Neutrophil (primary cell): ENCODE data around the gene AEBP1.

Experiments used
- H3K27ac ChIP-seq: fragments of 200-600 bp; sonication (generic); 2 replicates; pipeline ENCODE4 v1.5.1; 2016; ENCODE audit warnings: mild to moderate bottlenecking, moderate library complexity
- H3K27me3 ChIP-seq: fragments of 200-600 bp; sonication (generic); 2 replicates; pipeline ENCODE4 v1.6.0; 2016; ENCODE audit warnings: mild to moderate bottlenecking
- H3K36me3 ChIP-seq: fragments of 200-600 bp; sonication (generic); 2 replicates; pipeline ENCODE4 v1.5.1; 2017
- H3K4me1 ChIP-seq, 2 experiments: fragments of 200-600 bp in 1 of 2; sonication (generic) in 1 of 2; 1 replicate in 1 of 2; 2 replicates in 1 of 2; pipeline versions ENCODE4 v1.5.1 to v1.6.1; 2013 to 2016; ENCODE audit warnings: low read depth in 1 of 2, low read length in 1 of 2, mild to moderate bottlenecking in 1 of 2, moderate library complexity in 1 of 2; ENCODE audit not compliant: control insufficient read depth in 1 of 2, insufficient read depth in 1 of 2
- H3K4me3 ChIP-seq, 2 experiments: fragments of 200-600 bp in 1 of 2; sonication (generic) in 1 of 2; 1 replicate in 1 of 2; 2 replicates in 1 of 2; pipeline ENCODE4 v1.5.1; 2013 to 2016; ENCODE audit warnings: low read depth in 1 of 2, low read length in 1 of 2, mild to moderate bottlenecking in 1 of 2, moderate library complexity in 1 of 2
- H3K9me3 ChIP-seq: fragments of 200-600 bp; sonication (generic); 2 replicates; pipeline ENCODE4 v1.5.1; 2016
- TF ChIP-seq, protein P1 (sequence below): fragments of 200-600 bp; sonication (generic); IDR thresholded peaks from 2 replicates; pipeline ENCODE4 v1.5.1; 2016; ENCODE audit warnings: antibody characterized with exemption

Gene AEBP1

DNA sequence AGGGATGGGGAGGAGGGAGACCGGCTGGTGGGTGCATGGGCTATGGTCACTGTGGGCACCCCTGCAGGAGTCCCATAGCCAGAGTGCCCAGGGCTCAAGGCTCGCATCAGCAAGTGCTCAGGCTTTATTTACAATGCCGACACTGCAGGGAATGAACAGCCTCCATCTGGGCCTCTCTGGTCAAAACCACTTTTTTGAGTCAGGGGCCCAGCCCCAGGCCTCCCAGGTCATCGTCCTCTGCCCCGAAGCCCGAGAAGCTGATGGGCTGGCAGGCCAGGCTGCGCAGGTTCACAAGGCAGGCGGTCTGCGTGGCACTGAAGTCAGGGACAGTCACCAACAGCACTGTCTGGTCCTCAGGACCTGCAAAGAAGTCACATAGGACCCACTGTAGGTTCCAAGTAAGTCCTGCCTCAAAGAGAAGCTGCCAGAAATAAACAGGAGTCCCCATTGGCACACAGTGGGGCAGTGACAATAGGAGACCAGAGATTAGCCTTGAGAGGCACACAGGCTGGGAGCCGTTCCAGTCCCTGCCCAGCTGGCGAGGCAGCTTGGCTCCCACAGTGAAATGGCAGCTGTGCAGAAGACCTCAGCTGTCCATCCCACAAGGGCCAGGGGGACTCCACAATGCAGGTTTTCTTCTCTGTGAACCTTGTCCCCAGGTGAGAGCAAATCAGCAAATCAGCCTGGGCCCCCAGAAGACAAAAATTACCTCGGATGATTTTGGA is 10.6 kb downstream of the AEBP1 start:
- Histone ChIP-seq H3K9me3 (no peaks in the 10 kb centered on the region), H3K4me1 (no peaks in the 10 kb centered on the region), H3K36me3 (no peaks in the 10 kb centered on the region), H3K27me3 (no peaks in the 10 kb centered on the region), H3K4me3 (no peak overlapping the region), H3K27ac (no peak overlapping the region)
- TF ChIP-seq, protein P1, sequence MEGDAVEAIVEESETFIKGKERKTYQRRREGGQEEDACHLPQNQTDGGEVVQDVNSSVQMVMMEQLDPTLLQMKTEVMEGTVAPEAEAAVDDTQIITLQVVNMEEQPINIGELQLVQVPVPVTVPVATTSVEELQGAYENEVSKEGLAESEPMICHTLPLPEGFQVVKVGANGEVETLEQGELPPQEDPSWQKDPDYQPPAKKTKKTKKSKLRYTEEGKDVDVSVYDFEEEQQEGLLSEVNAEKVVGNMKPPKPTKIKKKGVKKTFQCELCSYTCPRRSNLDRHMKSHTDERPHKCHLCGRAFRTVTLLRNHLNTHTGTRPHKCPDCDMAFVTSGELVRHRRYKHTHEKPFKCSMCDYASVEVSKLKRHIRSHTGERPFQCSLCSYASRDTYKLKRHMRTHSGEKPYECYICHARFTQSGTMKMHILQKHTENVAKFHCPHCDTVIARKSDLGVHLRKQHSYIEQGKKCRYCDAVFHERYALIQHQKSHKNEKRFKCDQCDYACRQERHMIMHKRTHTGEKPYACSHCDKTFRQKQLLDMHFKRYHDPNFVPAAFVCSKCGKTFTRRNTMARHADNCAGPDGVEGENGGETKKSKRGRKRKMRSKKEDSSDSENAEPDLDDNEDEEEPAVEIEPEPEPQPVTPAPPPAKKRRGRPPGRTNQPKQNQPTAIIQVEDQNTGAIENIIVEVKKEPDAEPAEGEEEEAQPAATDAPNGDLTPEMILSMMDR = no peak

DNA sequence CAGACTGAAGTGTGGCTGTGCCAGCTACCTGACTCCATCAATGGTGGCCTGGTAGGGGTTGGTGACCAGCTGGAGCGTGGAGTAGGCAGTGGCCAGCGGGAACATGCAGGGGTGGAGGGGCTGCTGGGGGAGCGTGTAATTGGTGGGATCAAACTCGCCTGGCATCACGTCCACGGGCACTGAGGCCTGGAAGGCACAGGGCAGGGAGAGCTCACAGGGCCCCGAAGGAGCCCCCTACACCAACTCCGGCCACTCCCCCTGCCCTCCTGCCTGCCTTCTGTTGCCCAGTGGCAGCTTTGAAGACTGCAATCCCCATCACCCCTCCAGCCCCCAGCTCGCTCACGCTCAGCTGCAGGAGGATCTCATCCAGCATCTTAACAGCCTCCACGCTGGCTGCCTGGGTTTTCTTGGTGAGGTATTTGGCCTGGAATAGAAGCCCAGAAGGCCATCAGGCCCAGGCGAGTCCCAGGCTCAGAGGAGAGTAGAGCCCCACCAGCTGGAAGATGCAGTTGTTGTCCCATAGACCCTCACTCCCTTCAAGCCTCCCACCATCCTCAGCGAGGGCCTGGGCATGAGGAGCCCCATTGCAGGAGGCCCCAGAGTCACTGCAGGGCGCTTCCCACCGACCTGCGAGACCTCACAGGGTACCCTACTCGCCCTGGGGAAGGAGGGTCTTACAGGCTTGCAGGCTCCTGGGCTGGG is 12.1 kb downstream of the AEBP1 start:
- H3K27me3 ChIP-seq = no peaks in the 10 kb centered on the region
- no peaks in the 10 kb centered on the region for H3K9me3 ChIP-seq
- no peaks in the 10 kb centered on the region for H3K4me1 ChIP-seq
- H3K27ac ChIP-seq = no peak overlapping the region
- H3K4me3 ChIP-seq = no peak overlapping the region
- TF ChIP-seq, protein P1 = no peak
- H3K36me3 ChIP-seq = no peaks in the 10 kb centered on the region

DNA sequence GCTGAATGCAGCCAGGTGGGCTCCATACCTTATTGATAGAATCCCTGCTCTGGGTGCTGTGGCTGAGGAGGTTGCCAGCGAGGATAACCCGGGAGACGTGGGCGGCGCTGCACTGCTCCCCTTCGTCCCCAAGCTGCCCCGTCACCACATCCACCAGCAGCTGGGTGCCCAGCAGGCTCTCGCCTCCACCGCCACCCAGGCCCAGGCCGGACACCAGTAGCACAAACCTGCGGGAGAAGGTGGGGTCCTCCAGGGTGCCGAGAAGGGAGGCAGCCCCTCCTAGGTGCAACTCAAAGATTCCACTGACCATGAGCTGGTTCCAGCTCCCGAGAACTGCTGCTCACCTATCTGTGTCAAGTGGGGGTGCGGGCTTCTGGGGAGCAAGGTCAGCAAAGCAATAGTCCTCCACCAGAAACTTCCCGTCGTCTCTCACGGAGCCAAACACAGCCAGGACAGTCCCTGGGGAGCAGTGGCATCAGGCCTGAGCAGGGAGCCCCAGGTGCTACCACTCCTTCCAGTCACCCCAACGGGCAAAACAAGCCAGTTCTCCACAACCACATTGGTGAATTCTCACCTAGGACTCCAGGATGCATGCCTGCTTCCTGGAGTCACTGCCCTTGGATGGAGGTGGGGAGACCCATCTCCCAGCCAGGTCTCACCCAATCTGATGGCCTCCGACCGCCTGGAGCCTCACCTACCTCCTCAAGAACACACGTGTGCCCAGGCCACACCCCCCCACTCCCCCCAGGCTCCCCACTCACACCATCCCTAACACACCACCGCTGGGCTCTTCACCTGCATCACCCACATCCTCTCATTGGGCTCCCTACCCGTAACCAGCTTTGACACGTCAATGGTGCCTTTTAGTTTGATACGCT is 12.9 kb downstream of the AEBP1 start:
- H3K36me3 ChIP-seq = no peaks in the 10 kb centered on the region
- no peaks in the 10 kb centered on the region for H3K27me3 ChIP-seq
- H3K27ac ChIP-seq = no peak overlapping the region
- H3K4me3 ChIP-seq = no peak overlapping the region
- TF ChIP-seq, protein P1 = no peak
- H3K4me1 ChIP-seq = no peaks in the 10 kb centered on the region
- no peaks in the 10 kb centered on the region for H3K9me3 ChIP-seq

DNA sequence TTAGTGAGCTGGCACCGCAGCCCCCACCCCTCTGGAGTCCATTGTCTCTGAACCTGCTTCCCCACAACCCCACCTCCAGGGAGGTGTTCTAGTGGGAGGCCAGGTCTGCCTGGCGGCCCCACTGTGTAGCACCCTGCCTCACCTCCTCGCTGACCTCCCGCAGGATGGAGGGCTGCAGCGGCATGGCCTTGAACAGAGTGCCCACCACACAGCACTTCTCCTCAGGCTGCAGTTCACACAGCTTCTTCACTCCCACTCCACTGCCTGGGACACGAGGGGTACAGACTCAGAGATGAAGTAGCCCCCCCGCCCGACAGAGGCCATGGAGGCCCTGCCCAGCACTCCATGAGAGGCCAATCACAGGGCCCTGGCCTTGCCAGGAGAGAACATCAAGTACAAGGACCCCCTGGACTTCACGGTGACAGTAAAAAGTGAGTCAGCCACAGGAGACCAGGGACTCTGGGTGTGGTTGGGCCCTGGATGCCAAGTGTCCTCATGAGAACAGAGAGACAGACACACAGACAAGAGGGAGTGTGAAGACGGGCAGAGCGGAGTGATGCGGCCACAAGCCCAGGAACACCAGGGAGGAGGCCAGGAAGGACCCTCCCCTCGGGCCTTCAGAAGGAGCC is 13.8 kb downstream of the AEBP1 start:
- Histone ChIP-seq H3K4me3 (no peak overlapping the region), H3K4me1 (peaks cover 5 to 6% of the 10 kb centered on the region in 2 experiments), H3K27ac (no peak overlapping the region), H3K27me3 (no peaks in the 10 kb centered on the region), H3K9me3 (no peaks in the 10 kb centered on the region), H3K36me3 (no peaks in the 10 kb centered on the region)
- TF ChIP-seq, protein P1 = no peak

DNA sequence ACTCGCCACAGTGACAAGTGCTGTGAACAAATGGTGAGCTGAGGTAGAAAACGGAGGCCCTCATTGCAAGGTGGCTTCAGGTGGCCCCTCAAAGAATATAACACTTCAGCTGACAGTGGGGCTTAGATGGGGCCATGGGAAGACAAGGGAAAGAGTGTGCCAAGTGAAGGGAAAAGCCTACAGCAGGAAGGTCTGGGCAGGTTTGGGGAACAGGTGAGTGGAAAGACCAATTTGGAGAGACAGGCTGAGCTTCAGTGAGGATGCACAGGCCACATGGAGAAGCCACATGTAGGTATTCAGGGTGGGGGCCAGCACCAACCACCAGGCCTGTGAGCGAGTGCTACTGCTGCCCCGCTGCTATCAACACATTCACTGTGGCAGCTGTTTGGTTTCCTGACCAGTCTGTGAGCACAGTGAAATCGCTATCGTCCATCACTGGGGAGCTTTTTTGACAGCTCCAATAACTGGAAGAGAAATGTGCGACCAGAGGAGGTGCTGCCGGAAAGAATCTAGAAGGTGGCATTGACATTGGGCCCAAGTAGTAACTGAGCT is 15.8 kb downstream of the AEBP1 start:
- Histone ChIP-seq H3K27ac (no peak overlapping the region), H3K9me3 (no peaks in the 10 kb centered on the region), H3K36me3 (no peaks in the 10 kb centered on the region), H3K4me1 (peaks cover 13 to 15% of the 10 kb centered on the region in 2 experiments), H3K4me3 (no peak overlapping the region), H3K27me3 (peaks cover 7% of the 10 kb centered on the region)
- TF ChIP-seq, protein P1 = no peak
